K562 (cell line): ENCODE results near the gene STK36. TPM values are rescaled to one million over a fixed set of nuclear protein-coding genes. Genes with fewer than 3 reads are reported as not detected.
A peak's percentile ranks its signal among the peaks of the same experiment; 100 is the strongest.

Experiments
- ATF1 ChIP-seq, 2 experiments: fragments of 450-650 bp in 1 of 2; IDR thresholded peaks; 2 replicates each; pipeline ENCODE4 v1.6.1; 2016; ENCODE audit warnings: missing compliant biosample characterization in 1 of 2, missing genetic modification characterization in 1 of 2
- C11orf30 ChIP-seq: fragments of 450-650 bp; IDR thresholded peaks from 2 replicates; pipeline ENCODE4 v1.6.1; 2016; ENCODE audit warnings: low read depth, mild to moderate bottlenecking
- CHD4 ChIP-seq: fragments of 200-600 bp; sonication (generic); IDR thresholded peaks from 3 replicates; pipeline ENCODE4 v1.6.1; 2012; ENCODE audit warnings: low read depth, mild to moderate bottlenecking, mixed read lengths, low read length, inconsistent platforms; ENCODE audit not compliant: insufficient read depth, insufficient replicate concordance, poor library complexity, severe bottlenecking
- CXXC5 ChIP-seq: fragments of 250-450 bp; sonication (Bioruptor Pico); IDR thresholded peaks from 2 replicates; pipeline ENCODE4 v1.8.0; 2022; ENCODE audit warnings: inconsistent platforms, mild to moderate bottlenecking, moderate library complexity
- FOXP1 ChIP-seq: sonication (generic); formaldehyde crosslinking; IDR thresholded peaks from 2 replicates; pipeline ENCODE4 v1.8.0; 2022; ENCODE audit warnings: mild to moderate bottlenecking, missing genetic modification reagents
- GABPA ChIP-seq: fragments of 200-800 bp; sonication (Bioruptor generic); conservative IDR thresholded peaks from 2 replicates; pipeline ENCODE4 v1.6.1; 2016; ENCODE audit warnings: low read depth, missing genetic modification characterization, missing compliant biosample characterization
- GATA2 ChIP-seq: sonication (generic); formaldehyde crosslinking; IDR thresholded peaks from 2 replicates; pipeline ENCODE4 v1.4.0; 2020; ENCODE audit warnings: mild to moderate bottlenecking, missing genetic modification reagents
- MYBL2 ChIP-seq, 2 experiments: fragments of 450-650 bp in 1 of 2; sonication (generic) in 1 of 2; formaldehyde crosslinking in 1 of 2; IDR thresholded peaks; 2 replicates each; pipeline versions ENCODE4 v1.6.1 to v1.8.1; 2017 to 2022; ENCODE audit warnings: borderline replicate concordance in 1 of 2, inconsistent platforms in 1 of 2, low read depth in 1 of 2, mild to moderate bottlenecking in 1 of 2, missing genetic modification reagents in 1 of 2, moderate library complexity in 1 of 2
- NFATC3 ChIP-seq: fragments of 450-650 bp; IDR thresholded peaks from 2 replicates; pipeline ENCODE4 v1.6.1; 2017; ENCODE audit warnings: mild to moderate bottlenecking
- NRF1 ChIP-seq, 2 experiments: fragments of 450-650 bp; IDR thresholded peaks in 1 of 2; conservative IDR thresholded peaks in 1 of 2; 2 replicates each; pipeline ENCODE4 v1.6.1; 2014; ENCODE audit warnings: mild to moderate bottlenecking in 2 of 2
- POLR2AphosphoS5 ChIP-seq: IDR thresholded peaks from 2 replicates; pipeline ENCODE4 v1.6.1; 2011; ENCODE audit warnings: mild to moderate bottlenecking, low read depth, low read length, moderate library complexity; ENCODE audit not compliant: control insufficient read depth, insufficient read depth
- POLR2B ChIP-seq: fragments of 450-650 bp; IDR thresholded peaks from 2 replicates; pipeline ENCODE4 v1.6.1; 2018; ENCODE audit warnings: low read depth; ENCODE audit not compliant: partially characterized antibody
- POLR2G ChIP-seq: fragments of 200-400 bp; formaldehyde crosslinking; IDR thresholded peaks from 2 replicates; pipeline ENCODE4 v1.6.1; 2017; ENCODE audit warnings: low read depth, mild to moderate bottlenecking, antibody characterized with exemption, low read length, moderate library complexity
- PREB ChIP-seq: sonication (generic); formaldehyde crosslinking; IDR thresholded peaks from 2 replicates; pipeline ENCODE4 v1.8.1; 2023; ENCODE audit warnings: mild to moderate bottlenecking, missing genetic modification reagents
- RNF2 ChIP-seq: sonication (generic); IDR thresholded peaks from 2 replicates; pipeline ENCODE4 v1.6.1; 2016
- SAFB ChIP-seq: fragments of 200-400 bp; formaldehyde crosslinking; IDR thresholded peaks from 2 replicates; pipeline ENCODE4 v1.6.1; 2017; ENCODE audit warnings: low read depth, low read length, borderline replicate concordance
- SIRT6 ChIP-seq: IDR thresholded peaks from one replicate; pipeline ENCODE4 v1.6.1; 2012; ENCODE audit warnings: low read depth, mild to moderate bottlenecking, control low read depth, inconsistent platforms, low read length, moderate library complexity
- THRB ChIP-seq: fragments of 450-650 bp; formaldehyde crosslinking; conservative IDR thresholded peaks from 2 replicates; pipeline ENCODE4 v1.4.0; 2022; ENCODE audit warnings: mild to moderate bottlenecking, missing genetic modification characterization
- TSC22D4 ChIP-seq: fragments of 450-650 bp; IDR thresholded peaks from 2 replicates; pipeline ENCODE4 v1.6.1; 2016; ENCODE audit warnings: missing genetic modification characterization, missing biosample characterization, control low read depth
- ZFP91 ChIP-seq: sonication (generic); formaldehyde crosslinking; IDR thresholded peaks from 2 replicates; pipeline ENCODE4 v1.8.0; 2022; ENCODE audit warnings: mild to moderate bottlenecking, missing genetic modification reagents
- ZNF175 ChIP-seq: fragments of 200-800 bp; sonication (Bioruptor generic); IDR thresholded peaks from 2 replicates; pipeline ENCODE4 v1.6.1; 2016; ENCODE audit warnings: low read depth, mild to moderate bottlenecking, missing genetic modification characterization, missing compliant biosample characterization
- ZNF316 ChIP-seq: fragments of 450-650 bp; IDR thresholded peaks from 2 replicates; pipeline ENCODE4 v1.6.1; 2016
- ZNF347 ChIP-seq: fragments of 450-650 bp; formaldehyde crosslinking; IDR thresholded peaks from 2 replicates; pipeline ENCODE4 v1.4.0; 2020; ENCODE audit warnings: low read depth, mild to moderate bottlenecking, moderate library complexity
- ZNF586 ChIP-seq: fragments of 450-650 bp; formaldehyde crosslinking; conservative IDR thresholded peaks from 2 replicates; pipeline ENCODE4 v1.4.0; 2020; ENCODE audit warnings: mild to moderate bottlenecking, moderate library complexity
- polyA plus RNA-seq, 8 experiments: library from polyadenylated mRNA; depleted of rRNA in 4 of 8; stranded (reverse) in 5 of 8; unstranded in 3 of 8; fragments of >200 nt; fragmentation: Nextera tagmentation in 2 of 8; fragmentation: Illumina TruSeq in 1 of 8; extraction: Ambion mirVana in 2 of 8; extraction: Trizol in 1 of 8; gene quantifications; 2 replicates each; pipeline versions ENCODE4 v1.2.1 to v1.2.3, GENCODE V29; 2011 to 2014; ENCODE audit warnings: inconsistent platforms in 1 of 8, missing spikeins in 1 of 8
- total RNA-seq, 7 experiments: library from RNA; depleted of rRNA in 6 of 7; stranded (reverse); fragments of >200 nt in 6 of 7; fragmentation: Illumina TruSeq in 2 of 7; extraction: Trizol in 2 of 7; gene quantifications; 2 replicates each; pipeline versions ENCODE4 v1.2.1 to v1.2.3, GENCODE V29; 2011 to 2021; ENCODE audit warnings: low replicate concordance in 1 of 7

STK36 gene
- total and polyA plus RNA-seq, 9 of the 15 experiments (the other 6 are each of a cell fraction or from before 2014, with no cell fraction given): 3.5 to 12.4 (median 6.7) TPM

- TF ChIP-seq PREB: no peak
- TF ChIP-seq MYBL2 (IDR thresholded peaks at IDR 0.05; ENCODE audit: low read depth): no peak
- no peak for TF ChIP-seq MYBL2 (CRISPR knock-in tag; IDR thresholded peaks at IDR 0.05; ENCODE audit: borderline replicate concordance)
- TF ChIP-seq C11orf30: peak; percentile 96
- no peak for TF ChIP-seq GATA2 (CRISPR knock-in tag)
- TF ChIP-seq GABPA: peak; percentile 96
- no peak for TF ChIP-seq ATF1 (CRISPR knock-in tag; IDR thresholded peaks at IDR 0.05)
- TF ChIP-seq ATF1 (tag; IDR thresholded peaks at IDR 0.05): peak; percentile 28; the same call in 1 of the 2 replicates
- TF ChIP-seq RNF2: no peak
- TF ChIP-seq CHD4: no peak
- no peak for TF ChIP-seq ZNF175
- TF ChIP-seq NRF1 (conservative IDR thresholded peaks at IDR 0.05 in 1 of 2, IDR thresholded peaks at IDR 0.05 in 1 of 2): 0 out of 4 replicates have a peak, but pooled peaks have one; percentile 17 to 34
- TF ChIP-seq FOXP1 (CRISPR knock-in tag): no peak
- no peak for TF ChIP-seq ZNF316
- TF ChIP-seq ZFP91 (CRISPR knock-in tag): no peak
- TF ChIP-seq POLR2G: peak; percentile 86
- no peak for TF ChIP-seq NFATC3
- TF ChIP-seq CXXC5 (CRISPR knock-in tag): peak; percentile 63
- peak; percentile 85 for TF ChIP-seq POLR2B
- TF ChIP-seq ZNF347 (CRISPR knock-in tag): no peak
- no peak for TF ChIP-seq TSC22D4
- TF ChIP-seq THRB (CRISPR knock-in tag): no peak
- TF ChIP-seq SAFB: no peak
- no peak for TF ChIP-seq ZNF586 (CRISPR knock-in tag)
- TF ChIP-seq SIRT6: no peak
- peak; percentile 60; the same call in 1 of the 2 replicates for TF ChIP-seq POLR2AphosphoS5
Measured at GRCh38 chr2:218671654-218672566, at the start of gene STK36, which contains the start of gene RNF25 (continued).
